MM.1S (cell line): ENCODE measurements around the gene CBX8.

ENCODE experiments used
- DNase-seq: peaks from one replicate; pipeline ENCODE4 v3.0.0-alpha.2; 2015
- H2AFZ ChIP-seq: fragments of 300-600 bp; sonication (generic); 2 replicates; pipeline ENCODE4 v1.6.0; 2016; ENCODE audit warnings: antibody characterized with exemption, low read length
- H3F3A ChIP-seq: fragments of 300-600 bp; sonication (generic); 2 replicates; pipeline ENCODE4 v1.6.1; 2016; ENCODE audit warnings: mild to moderate bottlenecking, antibody characterized with exemption, low read length, moderate library complexity, mixed read lengths; ENCODE audit not compliant: insufficient read depth
- H3K27ac ChIP-seq: fragments of 300-600 bp; sonication (generic); 2 replicates; pipeline ENCODE4 v1.5.1; 2016; ENCODE audit warnings: mild to moderate bottlenecking, low read length
- H3K27me3 ChIP-seq: fragments of 300-600 bp; sonication (generic); replicated peaks from 2 replicates; pipeline ENCODE4 v1.6.0; 2016; ENCODE audit warnings: low read length; ENCODE audit not compliant: insufficient read depth
- H3K36me3 ChIP-seq: fragments of 300-600 bp; sonication (generic); replicated peaks from 2 replicates; pipeline ENCODE4 v1.6.1; 2016; ENCODE audit warnings: mild to moderate bottlenecking, low read length, mixed read lengths; ENCODE audit not compliant: insufficient read depth
- H3K4me1 ChIP-seq: fragments of 300-600 bp; sonication (generic); 2 replicates; pipeline ENCODE4 v1.6.1; 2016; ENCODE audit warnings: low read length, mixed read lengths
- H3K4me2 ChIP-seq: fragments of 300-600 bp; sonication (generic); 2 replicates; pipeline ENCODE4 v1.6.0; 2016; ENCODE audit warnings: low read depth, low read length
- H3K4me3 ChIP-seq: fragments of 300-600 bp; sonication (generic); 2 replicates; pipeline ENCODE4 v1.5.1; 2016; ENCODE audit warnings: low read length, mixed read lengths
- H3K79me2 ChIP-seq: fragments of 300-600 bp; sonication (generic); 2 replicates; pipeline ENCODE4 v1.6.1; 2016; ENCODE audit warnings: mixed run types, low read length, mixed read lengths
- H3K9ac ChIP-seq: fragments of 300-600 bp; sonication (generic); 2 replicates; pipeline ENCODE4 v1.6.1; 2016; ENCODE audit warnings: low read length, mixed read lengths
- H3K9me2 ChIP-seq: fragments of 300-600 bp; sonication (generic); replicated peaks from 2 replicates; pipeline ENCODE4 v1.6.1; 2016; ENCODE audit warnings: mild to moderate bottlenecking, low read length, mixed read lengths; ENCODE audit not compliant: insufficient read depth
- H3K9me3 ChIP-seq: fragments of 300-600 bp; sonication (generic); replicated peaks from 2 replicates; pipeline ENCODE4 v1.6.1; 2016; ENCODE audit warnings: mild to moderate bottlenecking, low read length, mixed read lengths; ENCODE audit not compliant: insufficient read depth
- H4K20me1 ChIP-seq: fragments of 300-600 bp; sonication (generic); 2 replicates; pipeline ENCODE4 v1.6.1; 2016; ENCODE audit warnings: mild to moderate bottlenecking, low read length, moderate library complexity, mixed read lengths; ENCODE audit not compliant: insufficient read depth
- EZH2 ChIP-seq: fragments of 300-600 bp; sonication (generic); optimal IDR thresholded peaks from 2 replicates; pipeline ENCODE3; 2017; ENCODE audit warnings: low read depth, mild to moderate bottlenecking, antibody characterized with exemption, low read length, mixed read lengths
- EZH2phosphoT487 ChIP-seq: fragments of 300-600 bp; sonication (generic); IDR thresholded peaks from 2 replicates; pipeline ENCODE4 v1.6.1; 2018; ENCODE audit warnings: antibody characterized with exemption, low read length
- TF ChIP-seq, protein P1 (sequence below): fragments of 300-600 bp; sonication (generic); IDR thresholded peaks from 2 replicates; pipeline ENCODE4 v1.5.1; 2016; ENCODE audit warnings: antibody characterized with exemption, low read length, mixed read lengths

The CBX8 gene

DNA sequence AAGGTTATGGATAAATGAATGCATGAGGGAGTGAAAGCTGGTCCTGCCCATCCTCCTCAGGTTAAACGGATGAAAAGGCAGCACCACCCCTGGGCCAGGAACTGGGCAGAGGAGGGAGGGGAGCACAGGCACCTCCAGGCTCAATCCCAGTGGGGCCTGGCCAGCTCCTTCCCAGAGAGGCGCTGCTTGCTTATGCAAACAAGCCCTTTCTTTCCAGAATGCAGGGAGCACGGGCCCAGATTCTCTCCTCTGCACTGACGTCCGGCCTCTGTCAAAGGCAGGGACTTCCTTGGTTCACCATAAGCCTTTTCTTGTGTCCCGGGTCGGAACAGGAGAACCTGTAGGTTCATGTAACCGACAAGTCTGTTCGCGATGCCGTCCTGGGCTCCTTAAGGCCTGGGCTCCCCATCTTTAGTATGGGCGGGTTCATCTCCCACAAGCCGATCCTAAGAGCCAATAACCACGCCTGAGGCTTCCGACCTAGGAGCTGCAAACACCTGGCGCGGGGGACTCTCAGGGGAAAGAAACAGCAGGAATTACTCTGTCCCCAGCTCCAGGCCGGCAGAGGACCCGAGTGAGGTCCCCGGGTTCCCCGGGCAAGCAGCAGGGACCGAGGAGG is 49.9 kb downstream of the CBX8 start:
- Histone ChIP-seq H3F3A (no peaks in the 10 kb centered on the region), H3K27ac (no peak overlapping the region), H3K27me3 (peaks cover 93% of the 10 kb centered on the region), H2AFZ (no peak overlapping the region), H3K79me2 (no peaks in the 10 kb centered on the region), H3K9ac (no peak overlapping the region), H3K9me2 (no peaks in the 10 kb centered on the region), H3K4me3 (no peak overlapping the region), H4K20me1 (no peaks in the 10 kb centered on the region), H3K4me1 (0 out of 2 replicates have a peak, but pooled peaks cover 3% of the 10 kb centered on the region), H3K4me2 (no peak overlapping the region), H3K9me3 (no peaks in the 10 kb centered on the region), H3K36me3 (no peaks in the 10 kb centered on the region)
- no peak for DNase-seq
- no peak for TF ChIP-seq EZH2
- TF ChIP-seq, protein P1, sequence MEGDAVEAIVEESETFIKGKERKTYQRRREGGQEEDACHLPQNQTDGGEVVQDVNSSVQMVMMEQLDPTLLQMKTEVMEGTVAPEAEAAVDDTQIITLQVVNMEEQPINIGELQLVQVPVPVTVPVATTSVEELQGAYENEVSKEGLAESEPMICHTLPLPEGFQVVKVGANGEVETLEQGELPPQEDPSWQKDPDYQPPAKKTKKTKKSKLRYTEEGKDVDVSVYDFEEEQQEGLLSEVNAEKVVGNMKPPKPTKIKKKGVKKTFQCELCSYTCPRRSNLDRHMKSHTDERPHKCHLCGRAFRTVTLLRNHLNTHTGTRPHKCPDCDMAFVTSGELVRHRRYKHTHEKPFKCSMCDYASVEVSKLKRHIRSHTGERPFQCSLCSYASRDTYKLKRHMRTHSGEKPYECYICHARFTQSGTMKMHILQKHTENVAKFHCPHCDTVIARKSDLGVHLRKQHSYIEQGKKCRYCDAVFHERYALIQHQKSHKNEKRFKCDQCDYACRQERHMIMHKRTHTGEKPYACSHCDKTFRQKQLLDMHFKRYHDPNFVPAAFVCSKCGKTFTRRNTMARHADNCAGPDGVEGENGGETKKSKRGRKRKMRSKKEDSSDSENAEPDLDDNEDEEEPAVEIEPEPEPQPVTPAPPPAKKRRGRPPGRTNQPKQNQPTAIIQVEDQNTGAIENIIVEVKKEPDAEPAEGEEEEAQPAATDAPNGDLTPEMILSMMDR = no peak
- TF ChIP-seq EZH2phosphoT487 = no peak

DNA sequence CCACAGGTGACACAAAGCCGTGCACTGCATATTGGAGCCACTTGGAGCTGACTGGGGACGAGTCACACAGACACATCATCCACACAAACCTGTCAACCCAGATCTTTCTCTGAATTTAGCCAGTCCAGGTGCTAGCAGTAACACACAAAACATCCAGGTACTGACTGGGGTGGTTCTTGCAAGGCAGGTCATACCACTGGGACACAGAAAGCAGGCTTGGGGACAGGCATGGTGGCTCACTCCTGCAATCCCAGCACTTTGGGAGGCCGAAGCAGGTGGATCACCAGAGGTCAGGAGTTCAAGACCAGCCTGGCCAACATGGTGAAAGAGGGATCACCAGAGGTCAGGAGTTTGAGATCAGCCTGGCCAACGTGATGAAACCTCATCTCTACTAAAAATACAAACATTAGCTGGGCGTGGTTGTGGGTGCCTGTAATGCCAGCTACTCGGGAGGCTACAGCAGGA is 51.2 kb downstream of the CBX8 start:
- no peaks in the 10 kb centered on the region for H3K9me2 ChIP-seq
- no peak overlapping the region for H2AFZ ChIP-seq
- H3K9ac ChIP-seq = no peak overlapping the region
- H3K36me3 ChIP-seq = no peaks in the 10 kb centered on the region
- no peak overlapping the region for H3K27ac ChIP-seq
- no peak overlapping the region for H3K4me2 ChIP-seq
- 0 out of 2 replicates have a peak, but pooled peaks cover 3% of the 10 kb centered on the region for H3K4me1 ChIP-seq
- no peak overlapping the region for H3K4me3 ChIP-seq
- no peaks in the 10 kb centered on the region for H3K9me3 ChIP-seq
- DNase-seq = no peak
- TF ChIP-seq EZH2 (no peak), EZH2phosphoT487 (no peak)
- TF ChIP-seq, protein P1 = no peak
- H3K79me2 ChIP-seq = no peaks in the 10 kb centered on the region
- no peaks in the 10 kb centered on the region for H4K20me1 ChIP-seq
- no peaks in the 10 kb centered on the region for H3F3A ChIP-seq
- H3K27me3 ChIP-seq = peaks cover 91% of the 10 kb centered on the region

- Histone ChIP-seq H3K27ac (no peak overlapping the region), H2AFZ (no peak overlapping the region), H3F3A (no peaks in the 10 kb centered on the region), H3K4me3 (no peak overlapping the region), H3K9me2 (no peaks in the 10 kb centered on the region), H3K9me3 (no peaks in the 10 kb centered on the region), H3K27me3 (peaks cover 91% of the 10 kb centered on the region), H3K4me2 (no peak overlapping the region), H3K4me1 (0 out of 2 replicates have a peak, but pooled peaks cover 3% of the 10 kb centered on the region), H3K9ac (no peak overlapping the region), H4K20me1 (no peaks in the 10 kb centered on the region), H3K79me2 (no peaks in the 10 kb centered on the region), H3K36me3 (no peaks in the 10 kb centered on the region)
- DNase-seq = no peak
- TF ChIP-seq EZH2 = no peak
- TF ChIP-seq, protein P1 = no peak
- no peak for TF ChIP-seq EZH2phosphoT487
Measured at GRCh38 chr17:79743614-79744013, 53.3 kb downstream of the CBX8 start.
